Keratinocyte (primary cell): ENCODE results near the gene MAPK12.

Experiments used
- CTCF ChIP-seq, 3 experiments: IDR thresholded peaks in 1 of 3; conservative IDR thresholded peaks in 1 of 3; optimal IDR thresholded peaks in 1 of 3; 2 replicates in 2 of 3; 3 replicates in 1 of 3; pipeline versions ENCODE3 to v1.5.1; 2011; ENCODE audit warnings: low read length in 3 of 3, mild to moderate bottlenecking in 3 of 3, moderate library complexity in 2 of 3, control low read depth in 1 of 3, inconsistent platforms in 1 of 3; ENCODE audit not compliant: insufficient read depth in 2 of 3; ENCODE audit errors: extremely low read depth in 1 of 3
- EZH2 ChIP-seq: IDR thresholded peaks from one replicate; pipeline ENCODE4 v1.6.1; 2012; ENCODE audit warnings: inconsistent platforms, mild to moderate bottlenecking, low read length, moderate library complexity

- no peak for TF ChIP-seq CTCF (optimal IDR thresholded peaks at IDR 0.05 in 1 of 3, IDR thresholded peaks at IDR 0.05 in 1 of 3, conservative IDR thresholded peaks at IDR 0.05 in 1 of 3; ENCODE audit: extremely low read depth in 1 of 3, insufficient read depth in 2 of 3, low read length in 3 of 3)
- TF ChIP-seq EZH2 = no peak
These were observed 8.2 kb downstream of the MAPK12 start for GRCh38 chr22:50253046-50253915.
